Activated naive CD8-positive, alpha-beta T cell treated with anti-CD3 and anti-CD28 coated beads for 36 hours (primary cell): Measurements from ENCODE around the gene MYBPC1. TPM values are rescaled to one million over a fixed set of nuclear protein-coding genes. Genes with fewer than 3 reads are reported as not detected.
"Not testable (repeated sequence)": the region's sequence is repeated elsewhere in the genome, so short reads cannot be mapped to it uniquely, and the experiment has no call there.

Source experiments
- DNase-seq: peaks from one replicate; pipeline ENCODE4 v3.0.0; 2021
- H3K27ac Mint-ChIP-seq: one replicate; pipeline ENCODE4 v1.8.0; 2022; ENCODE audit warnings: mild to moderate bottlenecking, moderate library complexity, mixed read lengths
- H3K27me3 Mint-ChIP-seq: one replicate; pipeline ENCODE4 v1.8.0; 2022; ENCODE audit warnings: mild to moderate bottlenecking, mixed read lengths
- H3K36me3 Mint-ChIP-seq: one replicate; pipeline ENCODE4 v1.8.0; 2021; ENCODE audit warnings: mild to moderate bottlenecking, mixed read lengths
- H3K4me1 Mint-ChIP-seq: one replicate; pipeline ENCODE4 v1.8.0; 2021; ENCODE audit warnings: mixed read lengths
- H3K4me3 Mint-ChIP-seq: one replicate; pipeline ENCODE4 v1.8.0; 2022; ENCODE audit warnings: mild to moderate bottlenecking, moderate library complexity, mixed read lengths
- H3K9me3 Mint-ChIP-seq: one replicate; pipeline ENCODE4 v1.8.0; 2022; ENCODE audit warnings: mixed read lengths
- total RNA-seq, 2 experiments: library from RNA; stranded (reverse); gene quantifications; one replicate each; pipeline ENCODE4 v1.2.3, GENCODE V29; 2021

The MYBPC1 gene, protein sequence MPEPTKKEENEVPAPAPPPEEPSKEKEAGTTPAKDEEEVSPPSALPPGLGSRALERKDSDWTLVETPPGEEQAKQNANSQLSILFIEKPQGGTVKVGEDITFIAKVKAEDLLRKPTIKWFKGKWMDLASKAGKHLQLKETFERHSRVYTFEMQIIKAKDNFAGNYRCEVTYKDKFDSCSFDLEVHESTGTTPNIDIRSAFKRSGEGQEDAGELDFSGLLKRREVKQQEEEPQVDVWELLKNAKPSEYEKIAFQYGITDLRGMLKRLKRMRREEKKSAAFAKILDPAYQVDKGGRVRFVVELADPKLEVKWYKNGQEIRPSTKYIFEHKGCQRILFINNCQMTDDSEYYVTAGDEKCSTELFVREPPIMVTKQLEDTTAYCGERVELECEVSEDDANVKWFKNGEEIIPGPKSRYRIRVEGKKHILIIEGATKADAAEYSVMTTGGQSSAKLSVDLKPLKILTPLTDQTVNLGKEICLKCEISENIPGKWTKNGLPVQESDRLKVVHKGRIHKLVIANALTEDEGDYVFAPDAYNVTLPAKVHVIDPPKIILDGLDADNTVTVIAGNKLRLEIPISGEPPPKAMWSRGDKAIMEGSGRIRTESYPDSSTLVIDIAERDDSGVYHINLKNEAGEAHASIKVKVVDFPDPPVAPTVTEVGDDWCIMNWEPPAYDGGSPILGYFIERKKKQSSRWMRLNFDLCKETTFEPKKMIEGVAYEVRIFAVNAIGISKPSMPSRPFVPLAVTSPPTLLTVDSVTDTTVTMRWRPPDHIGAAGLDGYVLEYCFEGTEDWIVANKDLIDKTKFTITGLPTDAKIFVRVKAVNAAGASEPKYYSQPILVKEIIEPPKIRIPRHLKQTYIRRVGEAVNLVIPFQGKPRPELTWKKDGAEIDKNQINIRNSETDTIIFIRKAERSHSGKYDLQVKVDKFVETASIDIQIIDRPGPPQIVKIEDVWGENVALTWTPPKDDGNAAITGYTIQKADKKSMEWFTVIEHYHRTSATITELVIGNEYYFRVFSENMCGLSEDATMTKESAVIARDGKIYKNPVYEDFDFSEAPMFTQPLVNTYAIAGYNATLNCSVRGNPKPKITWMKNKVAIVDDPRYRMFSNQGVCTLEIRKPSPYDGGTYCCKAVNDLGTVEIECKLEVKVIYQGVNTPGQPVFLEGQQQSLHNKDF
- total RNA-seq: not detected

DNA sequence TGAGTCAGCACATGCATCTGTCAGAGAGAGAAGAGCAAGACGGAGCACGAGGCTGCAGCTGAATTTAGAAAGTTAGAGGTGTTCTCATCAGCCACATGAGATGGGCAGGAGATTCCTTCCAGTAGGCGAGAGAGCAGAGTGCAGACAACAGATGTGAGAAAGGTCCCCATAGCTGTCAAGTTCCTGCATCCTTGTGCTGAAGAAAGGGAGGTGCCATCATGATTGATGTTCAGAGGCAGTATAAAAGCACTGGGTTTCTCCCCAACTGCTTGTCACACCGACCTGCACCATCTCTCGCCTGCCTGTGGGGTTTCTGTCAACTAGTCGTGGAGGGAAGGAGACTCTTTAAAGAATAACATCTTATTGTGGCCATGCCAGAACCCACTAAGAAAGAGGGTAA, at the start of gene MYBPC1:
MYBPC1 (plus strand) TSS at position 272 of the 400 bp plus-strand sequence; CDS start at position 372, 100 bp downstream.
- H3K4me3 Mint-ChIP-seq: no peak within 1 kb of the TSS
- H3K9me3 Mint-ChIP-seq: no peaks in the 10 kb centered on the region
- H3K36me3 Mint-ChIP-seq: no peaks in the 10 kb centered on the region
- DNase-seq: no peak
- no peak within 1 kb of the TSS for H3K27ac Mint-ChIP-seq
- H3K27me3 Mint-ChIP-seq: peaks cover 14% of the 10 kb centered on the region
- H3K4me1 Mint-ChIP-seq: no peaks in the 10 kb centered on the region

DNA sequence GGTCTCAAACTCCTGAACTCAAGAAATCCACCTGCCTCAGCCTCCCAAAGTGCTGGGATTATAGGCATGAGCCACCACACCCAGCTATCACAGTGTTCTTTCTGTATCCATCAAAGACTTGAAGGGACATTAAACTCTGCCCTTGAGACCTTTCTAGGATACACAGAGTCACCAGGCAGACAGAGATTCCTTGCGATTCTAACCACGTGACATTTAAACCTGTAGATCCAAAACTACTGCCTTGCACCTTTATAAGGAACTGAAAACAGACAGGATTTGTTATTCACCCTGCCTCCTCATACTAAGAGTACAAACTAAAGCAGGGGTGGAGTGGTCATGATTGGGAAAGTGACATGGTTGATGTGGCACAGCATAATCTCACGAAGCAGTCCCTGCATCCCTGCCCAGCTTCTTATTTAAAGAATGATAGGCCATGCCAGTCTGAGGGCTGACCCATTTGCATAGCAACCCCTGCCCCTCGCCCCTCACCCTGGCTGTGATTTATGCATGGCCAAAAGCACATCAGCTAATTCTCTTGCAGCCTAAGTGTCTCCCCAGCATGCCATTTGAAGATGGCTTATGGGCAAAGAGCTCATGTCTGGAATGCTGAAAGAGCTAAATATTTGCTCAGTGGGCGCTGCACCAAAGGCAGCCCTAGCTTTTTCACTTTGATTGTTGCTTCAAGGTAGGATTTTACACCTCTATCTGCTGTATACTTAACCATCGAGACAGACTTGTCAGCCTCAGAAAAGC, 43.2 kb upstream of the MYBPC1 start:
- H3K9me3 Mint-ChIP-seq: no peaks in the 10 kb centered on the region
- H3K27me3 Mint-ChIP-seq: peaks cover 24% of the 10 kb centered on the region
- no peak overlapping the region for H3K4me3 Mint-ChIP-seq
- no peak overlapping the region for H3K27ac Mint-ChIP-seq
- no peaks in the 10 kb centered on the region for H3K36me3 Mint-ChIP-seq
- H3K4me1 Mint-ChIP-seq: no peaks in the 10 kb centered on the region
- no peak for DNase-seq

DNA sequence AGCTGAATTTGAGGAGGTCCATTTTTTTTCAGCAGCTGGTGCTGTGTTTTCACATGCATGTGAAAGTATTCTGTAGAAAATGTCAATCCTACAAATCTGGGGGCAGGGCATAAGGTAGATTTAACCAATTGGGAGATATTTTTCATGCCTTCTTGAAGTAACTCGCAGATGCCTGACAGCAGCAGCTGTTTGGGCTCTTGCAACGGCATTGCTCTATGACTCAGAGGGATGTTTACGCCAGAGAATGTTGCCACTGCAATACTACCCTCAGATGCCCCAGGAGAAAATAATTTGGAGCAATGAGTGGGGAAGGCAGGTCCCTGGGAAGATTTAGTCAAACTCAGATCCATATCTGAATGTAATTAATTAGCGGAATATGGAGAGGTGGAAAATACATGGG, 42.5 kb upstream of the MYBPC1 start:
- no peak for DNase-seq
- no peaks in the 10 kb centered on the region for H3K9me3 Mint-ChIP-seq
- no peak overlapping the region for H3K27ac Mint-ChIP-seq
- no peak overlapping the region for H3K4me3 Mint-ChIP-seq
- no peaks in the 10 kb centered on the region for H3K4me1 Mint-ChIP-seq
- no peaks in the 10 kb centered on the region for H3K36me3 Mint-ChIP-seq
- H3K27me3 Mint-ChIP-seq: peaks cover 24% of the 10 kb centered on the region

DNA sequence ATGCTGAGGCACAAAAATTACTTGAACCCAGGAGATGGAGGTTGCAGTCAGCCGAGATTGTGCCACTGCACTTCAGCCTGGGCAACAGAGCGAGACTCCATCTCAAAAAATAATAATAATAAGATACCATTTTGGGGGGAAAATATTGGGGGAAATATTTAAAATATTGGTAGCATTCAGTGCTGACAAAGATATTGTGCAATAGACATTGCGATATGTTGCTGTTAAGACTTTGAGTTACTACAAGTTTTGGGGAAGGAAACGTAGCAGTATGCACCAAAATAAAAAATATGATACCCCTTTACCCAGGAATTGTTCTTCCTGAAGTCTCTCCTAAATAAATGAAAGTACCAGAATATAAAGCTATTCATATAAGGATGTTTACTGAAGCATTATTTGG, 37.7 kb upstream of the MYBPC1 start:
- no peaks in the 10 kb centered on the region for H3K4me1 Mint-ChIP-seq
- DNase-seq: no peak
- peaks cover 24% of the 10 kb centered on the region for H3K27me3 Mint-ChIP-seq
- H3K4me3 Mint-ChIP-seq: no peak overlapping the region
- no peak overlapping the region for H3K27ac Mint-ChIP-seq
- no peaks in the 10 kb centered on the region for H3K36me3 Mint-ChIP-seq
- peaks cover 5% of the 10 kb centered on the region for H3K9me3 Mint-ChIP-seq

DNA sequence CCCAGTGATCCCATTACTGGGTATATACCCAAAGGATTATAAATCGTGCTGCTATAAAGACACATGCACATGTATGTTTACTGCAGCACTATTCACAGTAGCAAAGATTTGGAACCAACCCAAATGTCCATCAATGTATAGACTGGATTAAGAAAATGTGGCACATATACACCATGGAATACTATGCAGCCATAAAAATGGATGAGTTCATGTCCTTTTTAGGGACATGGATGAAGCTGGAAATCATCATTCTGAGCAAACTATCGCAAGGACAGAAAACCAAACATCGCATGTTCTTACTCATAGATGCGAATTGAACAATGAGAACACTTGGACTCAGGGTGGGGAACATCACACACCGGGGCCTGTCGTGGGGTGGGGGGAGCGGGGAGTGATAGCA, 36.0 kb upstream of the MYBPC1 start:
- not testable (repeated sequence) for DNase-seq, H3K27ac Mint-ChIP-seq, H3K4me1 Mint-ChIP-seq, H3K36me3 Mint-ChIP-seq, H3K4me3 Mint-ChIP-seq, H3K9me3 Mint-ChIP-seq
- H3K27me3 Mint-ChIP-seq: peaks cover 22% of the 10 kb centered on the region

DNA sequence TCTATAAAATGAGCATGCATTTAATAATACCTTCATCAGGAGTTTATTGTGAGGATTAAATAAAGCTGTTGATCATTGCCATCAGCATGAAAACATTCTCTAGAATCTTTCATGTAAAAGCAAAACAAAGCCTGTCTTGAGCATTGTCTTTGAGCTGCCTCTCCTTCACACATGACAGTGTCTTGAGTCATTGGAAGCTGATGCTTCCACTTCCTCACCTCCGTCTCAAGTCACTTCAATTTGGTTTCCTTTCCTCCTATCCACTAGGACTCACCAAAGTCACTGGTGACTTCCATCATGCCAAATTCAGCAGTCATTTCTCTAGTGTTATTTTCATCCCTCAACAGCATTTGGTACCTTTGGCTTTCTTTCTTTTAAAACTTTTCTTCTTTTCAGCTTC, 31.6 kb upstream of the MYBPC1 start:
- peaks cover 16% of the 10 kb centered on the region for H3K4me1 Mint-ChIP-seq
- no peak for DNase-seq
- peaks cover 12% of the 10 kb centered on the region for H3K9me3 Mint-ChIP-seq
- peaks cover 8% of the 10 kb centered on the region for H3K27me3 Mint-ChIP-seq
- H3K4me3 Mint-ChIP-seq: no peak overlapping the region
- H3K27ac Mint-ChIP-seq: no peak overlapping the region
- peaks cover 9% of the 10 kb centered on the region for H3K36me3 Mint-ChIP-seq

DNA sequence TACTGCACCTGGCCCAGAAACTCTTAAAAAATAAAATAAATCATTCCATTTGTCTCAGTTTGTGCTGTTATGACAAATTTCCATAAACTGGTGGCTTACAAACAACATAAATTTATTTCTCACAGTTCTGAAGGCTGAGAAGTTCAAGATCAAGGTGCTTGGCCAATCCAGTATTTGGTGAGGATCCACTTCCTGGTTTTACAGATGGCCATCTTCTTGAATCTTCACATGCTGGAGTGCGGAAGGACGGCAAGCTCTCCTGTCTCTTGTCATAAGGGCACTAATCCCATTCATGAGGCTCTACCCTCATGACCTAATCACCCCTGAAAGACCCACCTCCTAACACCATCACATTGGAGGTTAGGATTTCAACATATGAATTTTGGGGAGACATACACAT, 29.9 kb upstream of the MYBPC1 start:
- no peak for DNase-seq
- Mint-ChIP-seq H3K9me3 (peaks cover 11% of the 10 kb centered on the region), H3K4me1 (peaks cover 16% of the 10 kb centered on the region), H3K27ac (no peak overlapping the region), H3K4me3 (no peak overlapping the region), H3K27me3 (peaks cover 13% of the 10 kb centered on the region), H3K36me3 (peaks cover 9% of the 10 kb centered on the region)

DNA sequence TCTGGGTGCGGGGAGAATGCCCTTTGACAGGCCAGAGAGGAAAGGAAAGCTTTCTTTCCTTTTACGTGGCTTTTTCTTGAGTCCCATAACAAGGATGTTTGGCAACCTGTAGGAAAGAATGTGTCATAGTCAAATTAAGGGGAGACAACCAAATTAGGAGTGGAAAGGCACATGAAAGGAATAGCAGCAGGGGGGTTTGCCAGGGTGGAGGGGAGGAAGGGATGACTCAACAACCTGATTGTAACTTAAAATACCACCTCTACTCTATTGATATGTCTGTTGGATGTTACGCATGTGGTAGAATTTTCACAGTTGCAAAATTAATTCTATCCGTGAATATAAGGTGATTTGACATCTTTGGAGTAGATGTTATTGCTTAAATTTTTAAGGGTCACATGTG, 28.5 kb upstream of the MYBPC1 start:
- H3K27me3 Mint-ChIP-seq: peaks cover 16% of the 10 kb centered on the region
- peak overlapping the region; percentile 58 for H3K27ac Mint-ChIP-seq
- peaks cover 9% of the 10 kb centered on the region for H3K36me3 Mint-ChIP-seq

DNA sequence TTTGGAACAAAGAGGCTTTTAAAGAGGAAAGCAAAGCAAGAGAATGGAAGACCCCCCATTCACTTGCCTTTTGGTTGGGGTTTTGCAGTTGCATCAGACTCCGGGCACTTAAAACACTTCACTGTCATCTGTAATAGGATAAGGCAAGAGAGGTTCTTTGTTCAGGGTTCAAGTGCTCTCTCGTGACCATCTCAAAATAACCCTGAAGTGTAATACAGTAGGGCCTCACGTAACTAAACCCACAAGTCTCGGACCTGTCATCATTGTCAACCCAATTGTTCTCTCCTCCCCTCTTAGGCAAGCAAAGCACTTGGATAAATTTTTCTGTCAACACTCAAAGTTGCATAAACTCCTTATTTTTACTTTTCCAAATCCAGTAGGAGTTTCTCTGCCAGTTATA, 26.9 kb upstream of the MYBPC1 start:
- no peak for DNase-seq
- H3K4me3 Mint-ChIP-seq: no peak overlapping the region
- peaks cover 7% of the 10 kb centered on the region for H3K9me3 Mint-ChIP-seq
- peaks cover 22% of the 10 kb centered on the region for H3K4me1 Mint-ChIP-seq
- no peak overlapping the region for H3K27ac Mint-ChIP-seq
- H3K36me3 Mint-ChIP-seq: peaks cover 9% of the 10 kb centered on the region
- peaks cover 16% of the 10 kb centered on the region for H3K27me3 Mint-ChIP-seq

More for the DNA sequence above, 28.5 kb upstream of the MYBPC1 start:
- Mint-ChIP-seq H3K4me1 (peaks cover 22% of the 10 kb centered on the region), H3K4me3 (no peak overlapping the region), H3K9me3 (peaks cover 7% of the 10 kb centered on the region)
- peak; percentile 47 for DNase-seq

DNA sequence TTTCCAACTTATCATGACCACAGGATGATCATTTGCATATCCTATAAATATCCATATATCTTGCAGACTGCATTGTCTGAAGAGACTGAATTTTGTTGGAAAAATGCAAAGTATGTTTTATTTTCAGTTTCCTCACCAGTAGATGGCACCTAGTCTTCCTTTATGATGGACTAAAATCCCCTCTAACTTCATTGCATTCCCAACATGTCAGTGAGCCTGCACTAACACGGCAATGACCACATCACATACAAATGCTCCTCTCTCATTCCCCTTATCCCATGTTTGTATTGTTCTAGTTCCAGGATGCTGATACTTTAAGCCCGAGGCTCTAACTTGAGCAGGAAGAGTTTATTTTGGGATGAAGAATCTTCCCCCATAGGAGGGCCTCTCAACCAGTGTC, 24.7 kb upstream of the MYBPC1 start:
- peaks cover 7% of the 10 kb centered on the region for H3K36me3 Mint-ChIP-seq
- no peak overlapping the region for H3K4me3 Mint-ChIP-seq
- peaks cover 22% of the 10 kb centered on the region for H3K4me1 Mint-ChIP-seq
- H3K27ac Mint-ChIP-seq: no peak overlapping the region
- H3K27me3 Mint-ChIP-seq: peaks cover 13% of the 10 kb centered on the region
- DNase-seq: no peak
- H3K9me3 Mint-ChIP-seq: peaks cover 7% of the 10 kb centered on the region

DNA sequence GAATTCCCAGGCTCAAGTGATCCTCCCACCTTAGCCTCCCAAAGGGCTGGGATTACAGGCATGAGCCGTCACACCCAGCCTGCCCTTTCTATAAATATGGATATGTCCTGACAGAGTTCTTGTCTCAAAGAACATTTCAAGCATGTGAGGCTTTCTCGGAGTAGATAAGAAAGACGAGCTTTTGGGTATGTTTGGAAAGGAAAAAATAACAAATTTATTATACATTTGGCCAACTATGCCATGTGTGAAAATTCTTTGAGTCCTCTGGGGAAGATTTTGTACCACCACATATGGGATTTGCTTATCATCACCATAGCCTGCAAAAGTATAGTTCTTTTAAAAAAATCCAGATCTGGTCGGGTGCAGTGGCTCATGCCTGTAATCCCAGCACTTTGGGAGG, 23.7 kb upstream of the MYBPC1 start:
- H3K27ac Mint-ChIP-seq: no peak overlapping the region
- H3K9me3 Mint-ChIP-seq: peaks cover 2% of the 10 kb centered on the region
- peaks cover 16% of the 10 kb centered on the region for H3K4me1 Mint-ChIP-seq
- peaks cover 13% of the 10 kb centered on the region for H3K27me3 Mint-ChIP-seq
- H3K4me3 Mint-ChIP-seq: no peak overlapping the region
- DNase-seq: no peak
- H3K36me3 Mint-ChIP-seq: peaks cover 1% of the 10 kb centered on the region

DNA sequence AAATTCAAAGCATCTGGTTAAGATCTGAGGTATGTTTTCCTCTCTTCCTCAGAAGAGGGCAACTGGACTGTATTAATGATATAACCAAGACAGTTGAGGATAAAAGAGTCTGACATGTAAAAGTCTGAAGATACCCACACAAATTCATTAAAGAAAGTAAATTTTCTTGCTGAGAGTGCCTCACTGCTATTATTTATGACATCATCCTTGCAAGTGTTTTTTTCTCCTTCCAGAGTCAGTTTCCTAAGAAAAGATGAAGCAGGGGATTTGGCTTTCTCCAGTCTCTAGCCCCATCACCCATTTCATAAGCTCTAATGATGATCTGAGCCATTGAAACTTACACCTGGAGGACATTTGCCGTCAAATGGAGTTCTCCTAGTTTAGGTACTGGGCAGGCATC, 21.0 kb upstream of the MYBPC1 start:
- no peak for DNase-seq
- H3K36me3 Mint-ChIP-seq: no peaks in the 10 kb centered on the region
- peaks cover 6% of the 10 kb centered on the region for H3K4me1 Mint-ChIP-seq
- H3K27me3 Mint-ChIP-seq: peaks cover 11% of the 10 kb centered on the region
- H3K9me3 Mint-ChIP-seq: no peaks in the 10 kb centered on the region
- H3K4me3 Mint-ChIP-seq: no peak overlapping the region
- H3K27ac Mint-ChIP-seq: no peak overlapping the region

DNA sequence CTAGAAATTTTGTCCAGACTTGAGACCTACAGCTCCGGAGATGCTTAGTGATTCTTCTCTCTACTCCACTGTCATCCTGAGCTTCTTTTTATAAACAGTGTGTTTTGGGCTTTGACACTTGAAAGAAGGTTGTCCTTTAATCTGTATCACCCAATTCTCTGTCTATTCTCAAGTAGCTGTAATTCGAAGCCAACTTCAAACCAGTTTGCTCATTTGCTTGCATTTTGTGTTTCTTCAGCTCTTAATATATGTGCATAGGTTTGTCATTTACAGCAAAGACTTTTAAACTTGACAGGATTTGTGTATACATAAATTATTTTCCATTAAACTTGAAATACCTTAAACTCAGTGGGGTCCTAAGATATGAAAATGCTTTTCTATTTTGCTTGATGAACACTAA, 16.4 kb upstream of the MYBPC1 start:
- no peak overlapping the region for H3K27ac Mint-ChIP-seq
- no peaks in the 10 kb centered on the region for H3K4me1 Mint-ChIP-seq
- H3K4me3 Mint-ChIP-seq: no peak overlapping the region
- H3K9me3 Mint-ChIP-seq: no peaks in the 10 kb centered on the region
- H3K27me3 Mint-ChIP-seq: peaks cover 29% of the 10 kb centered on the region
- H3K36me3 Mint-ChIP-seq: no peaks in the 10 kb centered on the region
- no peak for DNase-seq

DNA sequence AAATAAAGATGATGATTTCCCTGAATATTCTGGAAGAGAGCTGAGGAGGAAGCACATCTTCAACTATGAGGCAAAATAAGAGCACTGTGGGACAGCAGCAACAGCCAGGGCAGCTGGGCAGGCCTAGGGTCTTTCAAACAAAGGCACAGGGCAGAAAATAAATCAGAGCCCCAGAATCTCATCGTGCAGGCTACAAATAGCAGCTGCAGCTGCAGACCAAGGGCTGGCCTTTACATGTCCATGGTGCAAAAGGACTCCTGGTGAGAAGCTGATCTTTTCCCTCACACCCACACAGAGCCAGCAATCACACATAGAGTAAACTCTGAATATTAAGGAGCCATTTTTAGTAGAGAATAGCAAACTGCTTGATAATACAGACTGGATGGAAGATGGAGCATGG, 13.6 kb upstream of the MYBPC1 start:
- Mint-ChIP-seq H3K9me3 (no peaks in the 10 kb centered on the region), H3K4me3 (no peak overlapping the region), H3K4me1 (no peaks in the 10 kb centered on the region), H3K27me3 (peaks cover 29% of the 10 kb centered on the region), H3K36me3 (no peaks in the 10 kb centered on the region), H3K27ac (no peak overlapping the region)
- DNase-seq: no peak
